CD4-positive, alpha-beta memory T cell (primary cell): Measurements from ENCODE around the gene RFTN1. TPM values are rescaled to one million over a fixed set of nuclear protein-coding genes. Genes with fewer than 3 reads are reported as not detected.

ENCODE experiments used
- CTCF ChIA-PET: fragments of 350-600 bp; sonication (Branson Sonifier 250); formaldehyde crosslinking; loops from one replicate; lab custom pipeline; 2021; ENCODE audit warnings: inconsistent platforms; ENCODE audit not compliant: partially characterized antibody; lab: Charles Lee
- POLR2A ChIA-PET: fragments of 350-600 bp; sonication (Branson Sonifier 250); formaldehyde crosslinking; loops from one replicate; lab custom pipeline; 2021; ENCODE audit not compliant: partially characterized antibody; lab: Charles Lee
- DNase-seq, 5 donors: peaks; one replicate each; pipeline versions ENCODE4 v3.0.0 to v3.0.0-alpha.2; 2020 to 2022; ENCODE audit warnings: mixed read lengths in 1 of 5
- H3K27ac ChIP-seq: one replicate; pipeline ENCODE4 v1.7.0; 2013; ENCODE audit warnings: low read depth, low read length
- H3K27me3 ChIP-seq: 2 replicates; pipeline ENCODE4 v1.7.0; 2013; ENCODE audit warnings: mild to moderate bottlenecking, low read length, moderate library complexity; ENCODE audit not compliant: insufficient read depth
- H3K36me3 ChIP-seq: 2 replicates; pipeline ENCODE4 v1.7.0; 2013; ENCODE audit warnings: mild to moderate bottlenecking, low read length, moderate library complexity; ENCODE audit not compliant: insufficient read depth
- H3K4me1 ChIP-seq: 2 replicates; pipeline ENCODE4 v1.7.0; 2013; ENCODE audit warnings: mild to moderate bottlenecking, low read length, moderate library complexity; ENCODE audit not compliant: insufficient read depth
- H3K4me3 ChIP-seq, 2 donors: one replicate each; pipeline ENCODE4 v1.7.0; 2013; ENCODE audit warnings: low read length in 2 of 2, mild to moderate bottlenecking in 1 of 2
- H3K9me3 ChIP-seq, 2 donors: one replicate each; pipeline ENCODE4 v1.7.0; 2013; ENCODE audit warnings: low read length in 2 of 2, control low read depth in 1 of 2; ENCODE audit not compliant: control insufficient read depth in 1 of 2
- H3K27ac Mint-ChIP-seq, 7 donors: one replicate each; pipeline ENCODE4 v1.8.0; 2020 to 2021; ENCODE audit warnings: mixed read lengths in 7 of 7, mild to moderate bottlenecking in 6 of 7, inconsistent platforms in 3 of 7, moderate library complexity in 3 of 7
- H3K27me3 Mint-ChIP-seq, 2 donors: one replicate each; pipeline ENCODE4 v1.8.0; 2020 to 2021; ENCODE audit warnings: mixed read lengths in 2 of 2
- H3K36me3 Mint-ChIP-seq, 2 donors: one replicate each; pipeline ENCODE4 v1.8.0; 2020 to 2021; ENCODE audit warnings: mixed read lengths in 2 of 2, inconsistent platforms in 1 of 2, mild to moderate bottlenecking in 1 of 2
- H3K4me1 Mint-ChIP-seq, 4 donors: one replicate each; pipeline ENCODE4 v1.8.0; 2020 to 2021; ENCODE audit warnings: mixed read lengths in 4 of 4, mild to moderate bottlenecking in 1 of 4
- H3K4me3 Mint-ChIP-seq, 8 donors: one replicate each; pipeline ENCODE4 v1.8.0; 2020 to 2021; ENCODE audit warnings: mixed read lengths in 8 of 8, mild to moderate bottlenecking in 7 of 8, moderate library complexity in 6 of 8, inconsistent platforms in 3 of 8
- H3K9me3 Mint-ChIP-seq, 8 donors: one replicate each; pipeline ENCODE4 v1.8.0; 2020 to 2021; ENCODE audit warnings: mixed read lengths in 8 of 8, mild to moderate bottlenecking in 5 of 8, inconsistent platforms in 3 of 8, moderate library complexity in 1 of 8
- intact Hi-C: fragments of 100-400 bp; cut with micrococcal nuclease; formaldehyde crosslinking; loops from one replicate; pipeline ENCODE4 v1.15.1; 2023
- polyA plus RNA-seq, 2 donors: library from polyadenylated mRNA; unstranded; fragments of 300-500 nt; fragmentation: Illumina TruSeq; gene quantifications; one replicate each; pipeline ENCODE4 v1.2.3, GENCODE V29; 2021
- total RNA-seq, 2 experiments: library from RNA; stranded (reverse); gene quantifications; one replicate each; pipeline ENCODE4 v1.2.3, GENCODE V29; 2021

RFTN1 gene
- total and polyA plus RNA-seq, 4 experiments from 2014 or later, result 38.3 to 59.7 (median 52.0) TPM

GRCh38 chr3:16400106-16400931, 113.2 kb downstream of the RFTN1 start:
- H3K27me3 ChIP-seq, result no peaks in the 10 kb centered on the region
- intact Hi-C loops, result no loop called here
- Mint-ChIP-seq H3K4me1 (peaks cover 23 to 31% (median 28%) of the 10 kb centered on the region in 4 donors), H3K27me3 (no peaks in the 10 kb centered on the region), H3K4me3 (no peak overlapping the region), H3K27ac (peak overlapping the region in 5 of 7 donors; percentile 22 to 74 (median 63)), H3K36me3 (peaks cover 29 to 38% of the 10 kb centered on the region in 2 donors), H3K9me3 (peaks cover 0 to 4% (median 0%) of the 10 kb centered on the region in 8 donors)
- H3K36me3 ChIP-seq, result peaks cover 5% of the 10 kb centered on the region
- no peak for DNase-seq
- ChIA-PET POLR2A (no interaction called here), CTCF (no interaction called here)
- H3K9me3 ChIP-seq, result no peaks in the 10 kb centered on the region
- no peak overlapping the region for H3K27ac ChIP-seq
- no peaks in the 10 kb centered on the region for H3K4me1 ChIP-seq
- no peak overlapping the region for H3K4me3 ChIP-seq

GRCh38 chr3:16399473-16399872, 114.0 kb downstream of the RFTN1 start:
- peaks cover 21 to 29% (median 24%) of the 10 kb centered on the region in 4 donors for H3K4me1 Mint-ChIP-seq
- POLR2A ChIA-PET, result no interaction called here

GRCh38 chr3:16398648-16399047, 114.9 kb downstream of the RFTN1 start:
- Mint-ChIP-seq H3K27me3 (no peaks in the 10 kb centered on the region), H3K4me3 (no peak overlapping the region), H3K4me1 (peaks cover 20 to 29% (median 24%) of the 10 kb centered on the region in 4 donors), H3K9me3 (peaks cover 0 to 2% (median 0%) of the 10 kb centered on the region in 8 donors), H3K27ac (no peak overlapping the region), H3K36me3 (peaks cover 29 to 44% of the 10 kb centered on the region in 2 donors)
- DNase-seq, result no peak
- POLR2A ChIA-PET, result no interaction called here
- H3K9me3 ChIP-seq, result no peaks in the 10 kb centered on the region
- H3K36me3 ChIP-seq, result peaks cover 5% of the 10 kb centered on the region
- CTCF ChIA-PET, result no interaction called here
- no peaks in the 10 kb centered on the region for H3K27me3 ChIP-seq
- H3K27ac ChIP-seq, result no peak overlapping the region
- intact Hi-C loops, result no loop called here
- H3K4me1 ChIP-seq, result no peaks in the 10 kb centered on the region
- H3K4me3 ChIP-seq, result no peak overlapping the region

More at GRCh38 chr3:16399473-16399872, 114.0 kb downstream of the RFTN1 start:
- Mint-ChIP-seq H3K27ac (peak overlapping the region in 5 of 7 donors; percentile 13 to 68 (median 58)), H3K9me3 (peaks cover 0 to 2% (median 0%) of the 10 kb centered on the region in 8 donors), H3K4me3 (no peak overlapping the region), H3K27me3 (no peaks in the 10 kb centered on the region), H3K36me3 (peaks cover 29 to 41% of the 10 kb centered on the region in 2 donors)
- CTCF ChIA-PET, result no interaction called here
- DNase-seq, result no peak
- H3K27ac ChIP-seq, result no peak overlapping the region
- no peak overlapping the region for H3K4me3 ChIP-seq
- no peaks in the 10 kb centered on the region for H3K9me3 ChIP-seq
- H3K36me3 ChIP-seq, result peaks cover 5% of the 10 kb centered on the region
- no peaks in the 10 kb centered on the region for H3K4me1 ChIP-seq
- intact Hi-C loops, result no loop called here
- H3K27me3 ChIP-seq, result no peaks in the 10 kb centered on the region

GRCh38 chr3:16396202-16396601, 117.3 kb downstream of the RFTN1 start:
- DNase-seq, result no peak
- no peak overlapping the region for H3K4me3 Mint-ChIP-seq
- intact Hi-C loops, result no loop called here
- ChIA-PET CTCF (no interaction called here), POLR2A (interaction anchor here (1.2 kb wide), 1 partner anchor 9 kb away, joined by 3 read pairs; no protein-coding TSS in a partner anchor)
- H3K9me3 Mint-ChIP-seq, result peaks cover 0 to 2% (median 0%) of the 10 kb centered on the region in 8 donors
- peak overlapping the region in 1 of 7 donors; percentile 57 for H3K27ac Mint-ChIP-seq
- no peaks in the 10 kb centered on the region for H3K27me3 Mint-ChIP-seq
- H3K36me3 ChIP-seq, result peaks cover 5% of the 10 kb centered on the region
- H3K4me1 Mint-ChIP-seq, result peaks cover 16 to 26% (median 20%) of the 10 kb centered on the region in 4 donors
- H3K9me3 ChIP-seq, result no peaks in the 10 kb centered on the region
- peaks cover 23 to 28% of the 10 kb centered on the region in 2 donors for H3K36me3 Mint-ChIP-seq
- H3K27me3 ChIP-seq, result no peaks in the 10 kb centered on the region
- no peak overlapping the region for H3K4me3 ChIP-seq
- H3K27ac ChIP-seq, result no peak overlapping the region
- H3K4me1 ChIP-seq, result no peaks in the 10 kb centered on the region

- Mint-ChIP-seq H3K4me1 (peaks cover 12 to 24% (median 18%) of the 10 kb centered on the region in 4 donors), H3K4me3 (no peak overlapping the region), H3K36me3 (peaks cover 21 to 28% of the 10 kb centered on the region in 2 donors), H3K27me3 (no peaks in the 10 kb centered on the region), H3K27ac (no peak overlapping the region), H3K9me3 (peaks cover 0 to 2% (median 0%) of the 10 kb centered on the region in 8 donors)
- Histone ChIP-seq H3K36me3 (peaks cover 5% of the 10 kb centered on the region), H3K9me3 (no peaks in the 10 kb centered on the region), H3K4me3 (no peak overlapping the region), H3K27ac (no peak overlapping the region), H3K27me3 (no peaks in the 10 kb centered on the region), H3K4me1 (no peaks in the 10 kb centered on the region)
- CTCF ChIA-PET, result no interaction called here
- intact Hi-C loops, result no loop called here
- no peak for DNase-seq
- POLR2A ChIA-PET, result interaction anchor here (1.2 kb wide), 1 partner anchor 10 kb away, joined by 3 read pairs; no protein-coding TSS in a partner anchor
Observed at GRCh38 chr3:16395212-16395611, 118.3 kb downstream of the RFTN1 start.

- Histone ChIP-seq H3K9me3 (no peaks in the 10 kb centered on the region), H3K27me3 (no peaks in the 10 kb centered on the region), H3K36me3 (peaks cover 5% of the 10 kb centered on the region), H3K4me3 (no peak overlapping the region), H3K4me1 (no peaks in the 10 kb centered on the region), H3K27ac (no peak overlapping the region)
- DNase-seq, result no peak
- intact Hi-C loops, result no loop called here
- H3K27me3 Mint-ChIP-seq, result no peaks in the 10 kb centered on the region
- H3K36me3 Mint-ChIP-seq, result peaks cover 17 to 33% of the 10 kb centered on the region in 2 donors
- CTCF ChIA-PET, result interaction anchor here (0.9 kb wide), 1 partner anchor 28 kb away, joined by 3 read pairs; no protein-coding TSS in a partner anchor
- H3K9me3 Mint-ChIP-seq, result peaks cover 0 to 2% (median 0%) of the 10 kb centered on the region in 8 donors
- no peak overlapping the region for H3K4me3 Mint-ChIP-seq
- H3K4me1 Mint-ChIP-seq, result peaks cover 8 to 21% (median 15%) of the 10 kb centered on the region in 4 donors
- H3K27ac Mint-ChIP-seq, result no peak overlapping the region
- POLR2A ChIA-PET, result no interaction called here
Observed at GRCh38 chr3:16394639-16395038, 118.9 kb downstream of the RFTN1 start.

- H3K27ac ChIP-seq, result no peak overlapping the region
- Mint-ChIP-seq H3K27me3 (no peaks in the 10 kb centered on the region), H3K4me3 (no peak overlapping the region), H3K27ac (no peak overlapping the region), H3K36me3 (peaks cover 17 to 38% of the 10 kb centered on the region in 2 donors), H3K4me1 (peaks cover 14 to 36% (median 23%) of the 10 kb centered on the region in 4 donors), H3K9me3 (peaks cover 0 to 2% (median 0%) of the 10 kb centered on the region in 8 donors)
- ChIA-PET POLR2A (no interaction called here), CTCF (no interaction called here)
- H3K36me3 ChIP-seq, result no peaks in the 10 kb centered on the region
- no peak for DNase-seq
- no peaks in the 10 kb centered on the region for H3K27me3 ChIP-seq
- no peaks in the 10 kb centered on the region for H3K9me3 ChIP-seq
- H3K4me1 ChIP-seq, result no peaks in the 10 kb centered on the region
- intact Hi-C loops, result no loop called here
- H3K4me3 ChIP-seq, result no peak overlapping the region
Observed at GRCh38 chr3:16392717-16393116, 120.8 kb downstream of the RFTN1 start.
